ENCODE data around the gene SEMA7A.
"Not testable (repeated sequence)": the region's sequence is repeated elsewhere in the genome, so short reads cannot be mapped to it uniquely, and the experiment has no call there.

The SEMA7A gene

DNA sequence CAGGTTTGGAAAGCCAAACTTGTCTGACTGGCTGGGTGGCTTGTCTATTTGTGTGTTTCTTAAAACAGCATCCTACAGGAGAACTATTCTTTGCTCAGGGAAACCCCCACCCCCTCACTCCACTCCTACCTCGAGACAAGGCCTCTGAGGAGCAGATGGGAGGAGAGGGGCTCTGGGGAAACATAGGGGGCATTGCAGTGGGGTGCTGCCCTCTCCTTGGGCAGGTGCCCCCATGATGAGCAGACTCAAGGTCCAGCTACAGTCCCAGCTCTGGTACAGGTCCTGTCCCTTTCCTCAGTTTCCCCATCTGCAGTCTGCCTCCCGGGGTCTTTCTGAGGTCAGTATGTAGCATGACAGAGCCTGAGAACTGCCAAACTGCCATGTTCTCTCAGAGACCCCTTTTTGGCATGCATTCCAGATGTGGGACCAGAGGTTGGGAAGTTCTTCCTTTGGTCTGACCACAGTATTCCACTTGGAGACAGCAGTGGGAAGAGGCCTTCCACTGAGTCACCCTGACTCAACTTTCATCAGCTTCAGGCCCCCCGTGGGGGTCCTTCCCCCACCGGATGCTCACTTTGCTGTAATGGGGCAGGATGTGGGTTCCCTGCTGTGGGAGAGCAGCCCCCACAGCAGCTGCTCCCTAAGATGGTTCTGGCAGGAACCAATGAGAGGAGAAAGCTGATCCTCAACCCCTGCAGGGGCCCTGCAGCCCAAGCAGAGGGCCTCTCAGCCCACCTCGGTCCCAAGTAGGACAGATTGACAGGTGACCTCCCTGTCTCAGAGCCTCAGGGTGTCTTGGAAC, 34.0 kb downstream of the SEMA7A start:
- no peak for DNase-seq (ENCODE audit: low read depth)

DNA sequence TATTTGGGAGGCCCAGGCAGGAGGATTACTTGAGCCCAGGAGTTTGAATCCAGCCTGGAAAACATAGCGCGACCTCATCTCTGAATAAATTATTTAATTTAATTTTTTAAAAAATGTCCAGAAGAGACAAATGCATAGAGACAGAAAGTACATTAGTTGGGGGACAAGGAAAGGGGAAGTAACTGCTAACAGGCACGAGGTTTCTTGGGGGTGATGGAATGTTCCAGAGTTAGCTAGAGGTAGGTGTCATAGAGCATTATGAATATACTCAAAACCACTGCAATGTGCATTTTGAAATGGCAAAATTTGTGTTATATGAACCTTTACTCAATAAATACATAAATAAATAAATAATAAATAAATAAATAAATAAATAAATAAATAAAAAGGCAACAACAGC, 34.7 kb downstream of the SEMA7A start:
- DNase-seq (ENCODE audit: low read depth): no peak

DNA sequence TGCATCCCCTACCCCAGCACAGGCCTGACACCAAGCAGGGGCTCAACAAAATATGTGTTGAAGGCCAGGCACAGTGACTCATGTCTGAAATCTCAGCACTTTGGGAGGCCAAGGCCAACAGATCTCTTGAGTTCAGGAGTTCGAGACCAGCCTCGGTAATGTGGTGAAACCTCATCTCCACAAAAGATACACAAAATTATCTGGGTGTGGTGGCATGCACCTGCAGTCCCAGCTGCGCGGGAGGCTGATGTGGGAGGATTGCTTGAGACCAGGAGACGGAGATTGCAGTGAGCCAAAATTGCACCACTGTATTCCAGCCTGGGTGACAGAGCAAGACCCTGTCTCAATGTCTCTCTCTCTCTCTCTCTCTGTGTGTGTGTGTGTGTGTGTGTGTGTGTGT, 35.6 kb downstream of the SEMA7A start:
- no peak for DNase-seq (ENCODE audit: low read depth)

DNA sequence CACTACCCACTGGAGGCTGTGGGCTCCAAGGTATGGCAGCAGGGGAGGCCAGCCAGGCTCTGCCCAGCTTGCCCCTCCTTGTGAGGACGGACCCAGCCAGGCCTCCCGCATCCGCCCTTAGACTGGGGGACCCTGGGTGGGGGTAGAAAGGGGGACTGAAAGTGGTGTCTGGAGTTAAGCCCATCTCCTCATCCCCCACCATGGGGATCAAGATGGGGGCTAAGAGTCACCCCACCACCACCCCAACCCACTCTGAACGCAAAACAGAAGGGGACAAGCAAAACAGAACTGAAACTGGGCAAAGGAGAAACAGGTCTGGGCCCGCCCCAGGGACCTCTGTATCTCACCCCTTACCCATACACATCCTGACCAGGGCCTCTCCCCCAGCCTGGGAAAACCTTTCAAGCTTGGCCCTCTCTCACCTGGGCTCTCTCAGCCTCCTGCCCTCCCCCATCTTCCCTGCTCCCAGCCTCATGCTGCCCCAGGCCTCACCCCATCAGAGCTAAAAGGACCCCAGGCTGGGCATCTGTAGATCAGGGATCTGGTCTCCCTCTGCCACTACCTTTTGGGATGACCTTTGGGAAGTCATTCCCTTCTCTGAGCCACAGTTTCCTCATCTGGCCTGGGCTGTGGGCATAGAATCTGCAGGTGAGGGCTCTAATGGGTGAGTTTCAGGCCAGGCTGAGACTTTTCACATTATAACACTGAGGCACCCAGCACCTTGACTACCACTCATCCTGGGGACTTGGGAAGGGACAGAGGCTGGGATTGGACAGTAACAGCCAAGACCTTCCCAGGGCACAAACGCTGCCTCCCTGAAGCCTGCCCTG, 36.3 kb downstream of the SEMA7A start:
- no peak for DNase-seq (ENCODE audit: low read depth)

DNA sequence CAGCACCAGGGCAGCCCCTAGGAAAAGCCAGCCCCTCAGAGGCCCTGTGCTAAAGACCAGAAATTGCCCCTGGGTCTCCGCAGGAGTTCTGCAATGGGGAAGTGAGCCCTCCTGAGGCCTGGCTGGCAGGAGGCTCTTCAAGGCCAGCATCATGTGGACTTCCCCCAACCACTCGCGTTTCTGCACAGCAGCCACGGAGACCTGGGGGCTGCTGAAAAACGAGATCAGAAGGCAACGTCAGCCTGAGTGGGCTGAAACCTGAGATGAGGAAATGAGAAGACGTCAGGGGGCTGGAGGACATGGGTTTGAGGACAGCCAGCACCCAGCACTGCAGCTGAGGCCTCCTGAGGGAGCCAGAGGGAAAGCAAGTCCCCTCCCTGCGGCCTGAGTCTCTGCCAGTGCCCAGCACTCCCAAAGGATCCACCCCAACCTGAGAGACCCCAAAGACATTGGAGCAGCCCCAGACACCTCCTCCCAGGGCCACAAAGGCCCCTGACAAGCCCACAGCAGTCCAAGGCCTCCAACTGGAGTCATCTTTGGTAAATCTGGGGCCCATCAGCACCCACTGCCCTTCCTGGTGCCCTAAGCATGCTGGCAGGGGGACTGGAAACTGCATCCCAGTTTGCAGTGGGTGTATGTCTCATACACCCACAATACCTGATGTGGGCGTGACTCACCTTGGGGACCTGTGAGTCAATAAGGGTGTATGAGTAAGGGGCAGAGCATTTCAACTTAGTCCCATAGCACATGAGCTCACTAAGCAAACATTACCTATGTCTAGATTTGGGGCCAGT, 37.1 kb downstream of the SEMA7A start:
- no peak for DNase-seq (ENCODE audit: low read depth)

DNA sequence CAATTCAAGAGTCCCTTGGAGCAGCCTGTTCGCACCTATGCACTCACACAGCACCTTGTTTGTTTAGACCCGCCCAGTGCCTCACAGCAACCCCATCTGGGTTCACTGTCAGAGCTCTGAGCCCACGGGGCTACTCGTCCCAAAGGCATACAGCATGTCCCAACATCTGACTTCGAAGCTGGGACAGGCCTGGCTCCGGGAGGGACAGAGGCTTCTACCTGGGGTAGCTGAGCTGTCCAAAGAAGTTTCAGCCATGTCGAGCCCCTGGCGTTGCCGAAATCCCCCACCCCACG, 37.7 kb downstream of the SEMA7A start:
- no peak for DNase-seq (ENCODE audit: low read depth)

DNA sequence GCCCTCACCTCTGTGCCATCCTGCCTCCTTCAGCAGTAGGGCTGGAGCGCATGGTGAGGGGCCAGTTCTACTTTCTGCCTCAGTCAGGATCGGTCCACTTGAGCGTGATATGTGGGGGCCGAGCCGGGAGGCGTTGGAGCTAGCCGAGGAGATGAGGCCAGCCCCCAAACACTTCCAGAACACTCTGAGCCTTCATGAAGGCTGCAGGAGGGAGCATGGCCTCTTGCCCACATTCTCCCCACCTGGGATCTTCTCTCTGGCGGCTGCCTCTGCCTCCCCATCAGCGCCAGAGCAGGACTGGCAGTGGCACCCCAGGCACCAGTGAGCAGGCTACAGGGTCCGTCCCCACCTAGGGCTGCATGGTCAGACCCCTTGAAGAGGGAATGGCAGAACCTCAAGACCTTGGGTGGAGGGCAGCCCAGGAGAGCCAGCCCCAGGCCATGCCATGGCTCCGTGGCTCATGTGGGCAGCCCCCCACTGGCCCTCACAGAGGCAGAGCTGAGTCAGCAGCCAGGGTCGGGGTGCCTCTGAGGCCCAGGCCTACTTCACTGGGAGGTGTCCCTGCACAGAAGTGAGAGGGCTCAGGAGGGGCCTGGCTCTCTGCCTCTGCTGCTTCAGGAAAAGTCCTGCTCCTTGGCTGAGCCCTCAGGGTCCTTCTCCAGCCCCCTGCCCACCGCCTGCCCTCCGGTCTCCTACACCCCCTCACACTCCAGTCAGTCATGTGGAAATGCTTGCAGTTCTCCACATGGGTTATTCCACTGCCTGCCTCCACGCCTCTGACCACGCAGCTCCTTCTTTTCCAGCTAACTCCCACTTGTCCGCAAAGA, 38.2 kb downstream of the SEMA7A start:
- no peak for DNase-seq (ENCODE audit: low read depth)

DNA sequence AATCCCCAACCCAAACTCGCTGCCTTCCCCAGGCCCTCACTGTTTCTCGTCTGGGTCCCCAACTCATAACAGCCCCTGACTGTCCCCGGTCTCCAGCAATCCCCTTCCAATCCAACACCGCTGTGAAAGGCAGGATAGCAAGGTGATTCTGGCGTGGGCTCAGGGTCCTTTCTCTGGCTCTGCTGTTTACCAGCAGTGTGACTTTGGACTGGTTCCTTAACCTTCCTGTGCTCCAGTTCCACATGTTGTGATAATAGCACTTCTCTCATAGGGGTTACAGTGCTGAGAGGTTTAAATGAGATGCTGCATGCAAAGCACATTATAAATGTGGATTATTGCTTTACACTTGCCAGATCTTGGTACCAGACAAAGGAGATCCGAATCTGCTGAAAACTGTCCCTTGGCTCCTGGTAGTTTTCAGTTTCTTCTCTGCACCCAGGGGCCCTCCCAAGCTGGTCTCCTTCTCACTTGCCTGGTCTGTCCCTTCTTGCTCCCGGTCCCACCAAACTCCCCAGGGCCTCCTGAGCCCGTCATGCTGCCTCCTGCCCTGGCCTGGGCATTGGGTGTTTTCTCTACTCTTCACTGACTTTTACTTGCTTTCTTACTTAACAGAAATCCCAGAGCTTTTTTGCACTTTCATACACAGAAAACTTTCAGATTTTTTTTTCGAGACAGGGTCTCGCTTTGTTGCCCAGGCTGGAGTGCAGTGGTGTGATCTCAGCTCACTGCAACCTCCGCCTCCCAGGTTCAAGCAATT, 39.5 kb downstream of the SEMA7A start:
- no peak for DNase-seq (ENCODE audit: low read depth)

DNA sequence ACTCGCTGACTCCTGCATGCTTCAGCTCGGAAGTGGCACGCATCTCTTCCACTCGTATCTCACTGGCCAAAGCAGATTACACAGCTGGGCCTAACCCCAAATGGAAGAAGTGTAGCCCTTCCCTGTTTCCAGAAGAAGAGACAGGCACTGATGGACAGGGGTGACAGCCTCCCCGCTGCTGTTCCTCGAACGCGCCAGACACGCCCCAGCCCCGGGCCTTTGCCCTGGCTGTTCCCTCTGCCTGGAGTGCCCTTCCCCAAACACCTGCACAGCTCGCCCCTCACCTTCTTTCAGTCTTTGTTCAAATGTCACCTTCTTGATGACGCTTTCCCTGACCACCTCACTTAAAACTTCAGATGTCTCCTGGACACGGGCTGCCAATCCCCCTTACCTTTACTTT, 40.3 kb downstream of the SEMA7A start:
- no peak for DNase-seq (ENCODE audit: low read depth)

DNA sequence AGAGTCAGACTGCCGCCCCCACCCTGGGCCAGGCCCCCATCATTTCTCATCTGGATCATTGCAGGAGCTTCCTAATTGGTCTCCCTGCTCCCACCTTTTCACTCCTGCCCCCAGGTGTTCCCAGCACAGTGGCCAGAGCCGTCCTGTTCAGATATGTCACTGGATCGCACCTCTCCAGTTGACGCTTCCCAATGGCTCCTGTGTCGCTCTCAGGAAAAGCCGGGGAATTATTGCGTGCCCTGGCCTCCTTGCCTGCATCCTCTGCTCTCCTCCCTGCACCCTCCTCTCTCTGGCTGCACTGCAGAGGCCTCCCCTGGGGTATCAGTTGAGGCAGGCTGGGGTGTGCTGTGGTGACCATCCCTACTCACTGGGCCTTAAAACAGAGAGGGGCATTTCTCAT, 40.9 kb downstream of the SEMA7A start:
- DNase-seq (ENCODE audit: low read depth): no peak

DNA sequence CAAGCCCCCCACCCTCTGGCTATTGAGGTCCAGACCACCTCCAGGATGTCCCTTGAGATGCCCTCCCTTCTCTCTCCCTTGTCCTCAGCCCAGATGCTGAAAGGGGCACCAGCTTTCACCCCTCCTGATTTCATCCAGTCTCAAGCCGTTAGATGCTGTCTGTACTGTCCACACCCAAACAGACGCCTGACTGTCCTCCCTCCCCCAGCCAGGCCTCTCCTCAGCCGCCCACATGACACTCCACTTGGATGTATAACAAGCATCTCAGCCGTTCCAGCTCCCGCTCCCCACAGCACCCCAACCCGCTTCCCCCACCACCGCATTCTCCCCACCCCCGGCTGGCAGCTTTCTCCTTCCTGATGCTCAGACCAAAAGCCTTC, 41.3 kb downstream of the SEMA7A start:
- no peak for DNase-seq (ENCODE audit: low read depth)

DNA sequence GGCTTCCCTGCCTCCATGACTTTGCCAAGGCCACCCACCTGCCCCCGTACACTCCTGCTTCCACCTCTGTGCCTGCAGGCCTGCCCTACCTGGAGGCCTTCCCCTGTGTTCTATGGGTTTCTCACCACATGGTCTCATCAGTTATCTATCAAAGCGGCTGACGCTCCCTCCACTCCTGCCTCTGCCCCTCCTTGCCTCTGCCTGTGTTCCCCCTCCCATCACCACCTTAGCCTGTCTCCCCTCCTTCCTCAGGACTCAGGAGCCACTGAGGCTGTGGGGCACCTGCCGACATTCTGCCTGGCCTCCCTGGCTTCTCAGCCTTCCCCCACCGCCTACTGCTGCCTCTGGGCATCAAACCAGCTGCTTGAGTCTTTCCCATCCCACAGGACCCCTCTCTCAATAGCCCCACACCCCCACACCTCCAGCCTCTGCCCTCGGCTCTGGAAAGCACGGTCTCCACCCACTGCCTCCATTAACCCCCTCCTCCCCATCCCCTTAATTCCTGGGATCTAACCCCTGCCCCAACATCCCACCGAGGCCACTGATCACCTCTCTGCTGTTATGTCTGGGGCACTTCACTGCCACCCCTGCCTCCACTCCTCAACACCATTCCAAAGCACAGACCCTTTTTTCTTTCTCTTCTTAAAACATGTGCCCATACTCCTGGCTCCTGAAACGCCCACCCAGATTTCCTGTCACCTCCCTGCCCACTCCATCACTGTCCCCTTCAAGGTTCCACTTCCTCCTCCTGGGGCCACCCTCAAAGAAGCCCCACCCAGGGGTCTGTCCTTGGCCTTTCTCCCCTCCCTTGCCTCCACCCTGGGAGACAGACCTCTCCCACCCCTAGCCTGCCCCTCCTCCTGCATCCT, 41.9 kb downstream of the SEMA7A start:
- DNase-seq (ENCODE audit: low read depth): no peak

DNA sequence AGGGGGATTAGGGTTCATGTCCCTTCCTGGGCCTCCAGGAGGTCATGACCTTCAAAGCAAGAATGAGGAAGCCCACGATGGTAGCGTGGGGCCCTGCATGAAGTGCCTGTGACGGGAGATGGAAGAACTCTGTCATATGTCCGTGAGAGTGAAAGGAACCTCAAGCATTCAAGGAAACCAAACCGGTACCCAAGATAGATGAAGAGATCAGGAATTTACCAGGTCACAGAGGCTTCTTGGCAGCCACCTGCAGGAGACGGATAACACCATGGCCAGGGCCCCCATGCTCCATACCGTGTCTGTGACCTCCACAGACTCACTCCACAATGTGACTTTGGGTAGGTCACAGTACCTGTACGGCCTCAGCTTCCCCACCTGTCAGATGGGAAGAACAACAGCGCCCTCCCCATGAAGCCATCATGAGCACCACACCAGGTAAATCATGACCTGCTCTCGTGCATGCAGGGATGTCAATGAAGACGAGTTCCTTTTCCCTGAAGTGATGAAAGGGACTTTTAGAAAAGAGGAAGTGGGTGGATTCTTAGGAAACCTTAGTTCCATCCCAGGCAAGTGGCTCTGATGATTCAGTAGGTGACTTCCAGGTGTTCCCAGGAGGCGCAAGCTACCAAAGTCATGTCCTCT, 43.0 kb downstream of the SEMA7A start:
- no peak for DNase-seq (ENCODE audit: low read depth)

DNA sequence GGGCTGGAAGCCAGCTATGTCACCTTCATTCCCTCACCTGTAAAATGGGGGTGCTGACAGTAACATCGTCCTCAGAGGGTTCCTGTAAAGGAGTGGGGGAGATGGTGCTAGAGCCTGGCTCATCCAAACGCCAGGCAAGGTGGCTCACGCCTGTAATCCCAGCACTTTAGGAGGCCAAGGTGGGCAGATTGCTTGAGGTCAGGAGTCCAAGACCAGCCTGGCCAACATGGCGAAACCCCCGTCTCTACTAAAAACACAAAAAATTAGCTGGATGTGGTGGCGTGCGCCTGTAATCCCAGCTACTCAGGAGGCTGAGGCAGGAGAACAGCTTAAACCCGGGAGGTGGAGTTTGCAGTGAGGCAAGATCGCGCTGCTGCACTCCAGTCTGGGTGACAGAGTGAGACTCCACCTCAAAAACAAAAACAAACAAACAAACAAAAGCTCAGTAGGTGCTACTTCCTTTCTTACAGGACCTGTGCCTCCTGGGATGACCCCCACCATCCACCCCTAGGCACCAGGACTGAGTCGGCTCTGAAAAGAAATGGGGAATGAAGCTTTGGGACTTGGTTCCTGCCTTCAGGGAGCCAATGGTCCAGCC, 43.6 kb downstream of the SEMA7A start:
- DNase-seq (ENCODE audit: low read depth): not testable (repeated sequence)

DNA sequence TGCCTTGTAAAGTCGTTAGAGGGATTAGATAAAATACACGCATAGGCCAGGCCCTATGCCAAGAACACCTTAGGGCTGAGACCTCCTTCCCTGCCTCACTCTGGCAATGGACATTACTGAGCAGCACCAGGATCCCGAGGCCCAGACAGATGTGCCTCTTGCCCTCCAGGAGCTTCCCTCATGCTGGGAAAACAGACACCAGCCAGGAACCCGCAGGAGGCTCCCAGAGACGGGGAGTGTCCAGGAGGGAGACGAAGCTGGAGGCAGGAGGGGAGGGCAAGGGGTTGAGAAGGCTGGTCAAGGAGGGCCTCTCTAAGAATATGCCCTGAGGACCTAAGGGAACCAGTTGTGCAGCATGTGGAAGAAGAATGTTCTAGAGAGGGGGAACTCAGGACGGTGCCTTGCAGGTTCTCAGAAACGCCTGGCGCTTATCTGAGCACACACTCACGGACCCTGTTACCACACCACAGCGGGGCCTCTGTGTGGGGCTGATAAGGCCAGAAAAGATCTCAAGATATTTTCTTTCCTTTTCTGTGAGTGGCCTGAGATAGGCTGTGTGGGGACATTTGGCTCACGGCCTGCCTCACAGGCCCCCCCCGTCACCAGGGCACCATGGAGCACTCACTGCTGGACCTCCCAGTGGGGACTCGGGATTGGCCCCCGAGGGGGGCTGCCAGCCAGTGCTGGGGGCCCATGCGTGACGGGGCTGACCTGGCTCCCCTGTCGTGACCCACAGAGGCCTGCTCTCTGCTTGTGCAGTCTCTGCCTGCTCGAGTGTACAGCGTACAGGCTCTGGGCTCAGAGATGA, 44.3 kb downstream of the SEMA7A start:
- DNase-seq (ENCODE audit: low read depth): no peak

DNA sequence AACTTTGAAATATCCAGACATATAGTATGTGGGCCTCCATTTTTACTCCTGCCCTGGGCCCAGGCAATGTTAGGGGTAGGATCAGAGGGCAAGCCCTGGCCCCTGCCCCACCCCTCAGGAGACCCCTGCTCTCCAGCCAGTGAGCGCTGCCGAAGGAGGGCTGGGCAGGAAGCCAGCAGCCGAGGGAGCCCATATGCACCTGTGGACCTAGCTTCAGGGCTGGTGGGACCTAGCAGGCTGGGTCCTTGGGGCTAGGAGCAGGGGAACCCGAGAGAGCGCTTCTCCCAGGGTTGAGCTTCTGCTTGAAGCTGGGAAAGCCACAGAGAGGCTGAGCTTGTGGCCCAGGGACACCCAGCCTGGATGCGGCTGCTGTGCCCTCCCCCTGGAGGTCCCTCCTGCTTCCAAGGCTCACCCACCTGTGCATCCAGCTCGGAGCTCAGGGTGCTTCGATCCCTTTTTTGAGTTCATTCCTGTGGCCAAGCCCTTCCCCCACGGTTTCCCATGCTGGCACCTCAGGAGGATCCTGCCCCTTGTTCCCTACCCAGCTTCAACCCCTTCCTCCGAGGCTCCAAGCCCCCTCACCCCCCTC, 45.3 kb downstream of the SEMA7A start:
- no peak for DNase-seq (ENCODE audit: low read depth)

DNA sequence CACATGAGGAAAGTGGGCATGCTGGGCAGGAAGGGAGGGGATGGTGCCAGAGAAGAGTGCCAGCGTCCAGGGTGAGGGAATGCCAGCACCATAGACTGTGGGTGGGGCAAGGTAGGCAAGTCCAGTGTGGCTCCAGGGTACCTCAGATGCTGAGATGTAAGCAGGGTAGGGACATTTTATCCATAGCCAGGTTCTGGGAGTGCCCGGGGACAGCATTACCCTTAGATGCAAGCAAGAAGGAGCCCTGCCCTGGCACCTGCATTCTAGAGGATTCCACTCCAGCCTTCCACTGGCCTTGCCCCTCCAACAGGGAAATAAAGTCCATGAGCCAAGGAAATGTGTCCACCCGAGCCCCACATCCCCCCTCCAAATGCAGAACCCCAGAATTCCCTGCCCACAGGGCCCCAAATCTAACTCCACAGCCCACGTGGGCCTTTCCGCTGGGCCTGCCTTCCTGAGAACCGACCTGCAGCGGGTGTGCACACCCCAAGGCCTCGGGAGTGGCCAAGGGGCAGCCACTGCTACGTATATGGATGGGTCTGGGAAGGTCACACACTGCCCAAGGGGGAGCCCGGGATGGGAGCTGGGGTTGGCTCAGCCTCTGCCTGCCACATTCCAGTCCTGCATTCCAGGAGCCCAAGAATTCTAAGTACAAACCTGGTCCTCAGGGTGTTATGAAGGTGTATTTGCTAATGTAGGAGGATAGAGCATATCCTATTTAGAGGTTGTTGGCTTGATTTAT, 46.0 kb downstream of the SEMA7A start:
- no peak for DNase-seq (ENCODE audit: low read depth)
